Measurements from ENCODE around the gene HOXC6. TPM values are rescaled to one million over a fixed set of nuclear protein-coding genes. Genes with fewer than 3 reads are reported as not detected.

Gene HOXC6
- total and polyA plus RNA-seq, 10 of the 15 experiments (the other 5 are each of a cell fraction or from before 2014, with no cell fraction given), result 0.02 to 0.55 (median 0.45) TPM; not detected in 4

DNA sequence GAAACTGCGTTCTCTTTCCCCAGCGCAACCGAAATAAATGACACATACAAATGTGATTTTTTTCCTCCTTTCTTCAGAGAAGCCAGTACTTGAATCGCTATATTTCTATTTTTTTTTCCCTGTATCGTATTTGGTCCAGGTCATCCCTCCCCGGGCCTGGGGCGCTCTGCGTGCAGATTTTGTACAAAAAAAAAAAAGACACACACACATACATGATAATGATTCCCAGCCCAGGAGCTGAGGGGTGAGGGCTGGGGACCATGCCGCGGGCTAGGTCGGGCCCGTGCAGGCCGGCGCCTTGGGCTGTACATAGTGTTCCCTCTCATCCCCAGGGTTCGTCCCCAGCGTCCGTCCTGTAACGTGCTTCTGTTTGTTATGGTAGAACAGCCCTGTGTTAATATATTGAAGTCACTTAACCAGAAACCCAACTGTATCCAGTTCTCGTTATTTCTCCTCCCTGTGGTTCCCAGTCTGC, 25.3 kb upstream of the HOXC6 start:
- 36% methylated on average over 19 of the region's 19 CpGs for WGBS (ENCODE audit: insufficient coverage, insufficient replicate concordance, low lambda C conversion rate, missing lambda C conversion rate)
- BruUV-seq (replicated peaks), result no TSS peak
- H3K27me3 ChIP-seq (replicated peaks in 1 of 2; ENCODE audit: control insufficient read depth in 2 of 2, insufficient read depth in 2 of 2, low read length in 1 of 2), result peaks cover 26 to 34% of the 10 kb centered on the region in 2 experiments
- no peak overlapping the region for H3K4me2 ChIP-seq (ENCODE audit: control insufficient read depth, insufficient read depth)
- no peaks in the 10 kb centered on the region for H3K79me2 ChIP-seq (ENCODE audit: control insufficient read depth, insufficient read depth, low read length)
- H3K27ac ChIP-seq (ENCODE audit: control insufficient read depth, insufficient read depth), result no peak overlapping the region
- no peaks in the 10 kb centered on the region for H4K20me1 ChIP-seq (ENCODE audit: control insufficient read depth, insufficient read depth)
- in situ Hi-C loops (cut with MboI), result no loop called here
- ChIA-PET CTCF (interaction anchor here (0.7 to 5.6 kb wide), 5 partner anchors 12 to 490 kb away, joined by 3 to 105 read pairs (median 5); partner anchors contain the start of genes HOXC5 and SMUG1), SMC1A (ENCODE audit: uncharacterized antibody, unreplicated experiment) (interaction anchor here (0.9 to 1.9 kb wide), 3 partner anchors 10 to 225 kb away, joined by 3 to 4 read pairs (median 3); no protein-coding TSS in a partner anchor), RAD21 (ENCODE audit: unreplicated experiment) (interaction anchor here (0.9 to 1.5 kb wide), 2 partner anchors 50 to 205 kb away, joined by 3 read pairs; no protein-coding TSS in a partner anchor), POLR2A (no interaction called here)
- H3K9ac ChIP-seq (ENCODE audit: control insufficient read depth, insufficient read depth, low read length), result no peak overlapping the region
- no peaks in the 10 kb centered on the region for H3K9me3 ChIP-seq (replicated peaks; ENCODE audit: control insufficient read depth, insufficient read depth, low read length)
- TF ChIP-seq CEBPB (IDR thresholded peaks at IDR 0.05; ENCODE audit: borderline replicate concordance in 1 of 2, low read depth in 2 of 2, low read length in 2 of 2), result no peak
- TF ChIP-seq RCOR1 (conservative IDR thresholded peaks at IDR 0.05; ENCODE audit: low read depth, low read length), result no peak
- TF ChIP-seq MEF2A (IDR thresholded peaks at IDR 0.05; ENCODE audit: insufficient read depth, low read depth, low read length), result no peak
- TF ChIP-seq PML (IDR thresholded peaks at IDR 0.05; ENCODE audit: low read length), result no peak
- no peak for TF ChIP-seq NR2C1 (IDR thresholded peaks at IDR 0.05)
- TF ChIP-seq, protein P1, sequence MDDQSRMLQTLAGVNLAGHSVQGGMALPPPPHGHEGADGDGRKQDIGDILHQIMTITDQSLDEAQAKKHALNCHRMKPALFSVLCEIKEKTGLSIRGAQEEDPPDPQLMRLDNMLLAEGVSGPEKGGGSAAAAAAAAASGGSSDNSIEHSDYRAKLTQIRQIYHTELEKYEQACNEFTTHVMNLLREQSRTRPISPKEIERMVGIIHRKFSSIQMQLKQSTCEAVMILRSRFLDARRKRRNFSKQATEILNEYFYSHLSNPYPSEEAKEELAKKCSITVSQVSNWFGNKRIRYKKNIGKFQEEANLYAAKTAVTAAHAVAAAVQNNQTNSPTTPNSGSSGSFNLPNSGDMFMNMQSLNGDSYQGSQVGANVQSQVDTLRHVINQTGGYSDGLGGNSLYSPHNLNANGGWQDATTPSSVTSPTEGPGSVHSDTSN (IDR thresholded peaks at IDR 0.05; ENCODE audit: insufficient replicate concordance, low read depth, low read length), result no peak
- no peak for TF ChIP-seq HDGF (IDR thresholded peaks at IDR 0.05)
- no peak for TF ChIP-seq NR2C2 (IDR thresholded peaks at IDR 0.05; ENCODE audit: borderline replicate concordance, control insufficient read depth, insufficient read length, low read depth)
- TF ChIP-seq DPF2 (IDR thresholded peaks at IDR 0.05), result no peak
- no peak for TF ChIP-seq FOXM1 (IDR thresholded peaks at IDR 0.05; ENCODE audit: low read depth, low read length)
- no peak for TF ChIP-seq GABPA (IDR thresholded peaks at IDR 0.05; ENCODE audit: low read depth)
- no peak overlapping the region for H2AFZ ChIP-seq (ENCODE audit: control insufficient read depth, low read depth, low read length)
- FAIRE-seq (no peak), ATAC-seq (no peak), DNase-seq (ENCODE audit: low read depth, low spot score) (no peak)
- H3K4me1 ChIP-seq (ENCODE audit: control insufficient read depth, insufficient read depth, low read length), result peaks cover 6% of the 10 kb centered on the region
- H3K4me3 ChIP-seq, result no peak overlapping the region
- H3K36me3 ChIP-seq (ENCODE audit: control insufficient read depth in 2 of 2, insufficient read depth in 2 of 2, low read length in 1 of 2), result no peaks in the 10 kb centered on the region
- intact Hi-C loops (cut with micrococcal nuclease; ENCODE audit: unreplicated experiment), result loop anchor here (10.0 kb wide), 1 partner anchor 372 kb away; no protein-coding TSS in a partner anchor

All from GM12878 (cell line).